GM12878 (cell line): ENCODE data around the gene SOX6.

ENCODE experiments used
- EP300 ChIP-seq, 2 experiments: fragments of 150-350 bp in 1 of 2; IDR thresholded peaks; 2 replicates each; pipeline ENCODE4 v1.6.1; 2011 to 2012; ENCODE audit warnings: low read depth in 2 of 2, low read length in 2 of 2, borderline replicate concordance in 1 of 2, improper control_type of control experiment in 1 of 2, inconsistent platforms in 1 of 2; ENCODE audit not compliant: control insufficient read depth in 1 of 2
- FOS ChIP-seq: IDR thresholded peaks from 3 replicates; pipeline ENCODE4 v1.6.1; 2011; ENCODE audit warnings: borderline replicate concordance; ENCODE audit not compliant: insufficient read length; ENCODE audit errors: extremely low read depth
- HDGF ChIP-seq: fragments of 450-650 bp; IDR thresholded peaks from 2 replicates; pipeline ENCODE4 v1.6.1; 2016; ENCODE audit warnings: antibody characterized with exemption
- MTA2 ChIP-seq: fragments of 450-650 bp; IDR thresholded peaks from 2 replicates; pipeline ENCODE4 v1.6.1; 2016; ENCODE audit warnings: low read depth, mild to moderate bottlenecking, moderate library complexity
- NR2C2 ChIP-seq: IDR thresholded peaks from 2 replicates; pipeline ENCODE4 v1.6.1; 2011; ENCODE audit warnings: borderline replicate concordance, low read depth; ENCODE audit not compliant: control insufficient read depth, insufficient read length
- STAT3 ChIP-seq: IDR thresholded peaks from 2 replicates; pipeline ENCODE4 v1.6.1; 2011; ENCODE audit warnings: low read depth, low read length, improper control_type of control experiment
- TF ChIP-seq, protein P1 (sequence below), 3 experiments: IDR thresholded peaks in 2 of 3; conservative IDR thresholded peaks in 1 of 3; 2 replicates each; pipeline ENCODE4 v1.5.1; 2011; ENCODE audit warnings: low read depth in 3 of 3, low read length in 3 of 3, mild to moderate bottlenecking in 3 of 3, control low read depth in 2 of 3, moderate library complexity in 2 of 3, inconsistent platforms in 1 of 3, mixed read lengths in 1 of 3; ENCODE audit not compliant: control insufficient read depth in 2 of 3, insufficient read depth in 1 of 3; ENCODE audit errors: extremely low read depth in 1 of 3
- TF ChIP-seq, protein P2 (sequence below): fragments of 450-650 bp; IDR thresholded peaks from 2 replicates; pipeline ENCODE4 v1.6.1; 2016; ENCODE audit warnings: mild to moderate bottlenecking

DNA sequence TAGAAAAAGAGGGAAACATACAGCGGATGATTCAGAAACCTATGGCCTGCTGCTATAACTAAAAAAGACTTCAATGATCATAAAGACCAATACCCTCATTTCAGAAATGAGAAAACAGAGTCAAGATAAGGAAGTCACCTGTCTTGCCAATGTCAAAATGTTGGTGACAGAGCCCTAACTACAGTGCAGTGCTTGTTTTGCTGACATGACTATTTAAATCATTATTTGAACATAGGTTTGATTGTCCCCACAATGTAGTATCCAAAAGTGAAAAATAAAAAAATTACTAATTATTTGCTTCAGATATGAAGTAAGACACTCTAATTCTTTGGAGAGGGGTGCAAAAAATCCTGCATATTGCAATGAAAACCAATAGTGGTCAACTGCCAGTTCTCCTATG is 115.7 kb downstream of the SOX6 start:
- TF ChIP-seq, protein P1, sequence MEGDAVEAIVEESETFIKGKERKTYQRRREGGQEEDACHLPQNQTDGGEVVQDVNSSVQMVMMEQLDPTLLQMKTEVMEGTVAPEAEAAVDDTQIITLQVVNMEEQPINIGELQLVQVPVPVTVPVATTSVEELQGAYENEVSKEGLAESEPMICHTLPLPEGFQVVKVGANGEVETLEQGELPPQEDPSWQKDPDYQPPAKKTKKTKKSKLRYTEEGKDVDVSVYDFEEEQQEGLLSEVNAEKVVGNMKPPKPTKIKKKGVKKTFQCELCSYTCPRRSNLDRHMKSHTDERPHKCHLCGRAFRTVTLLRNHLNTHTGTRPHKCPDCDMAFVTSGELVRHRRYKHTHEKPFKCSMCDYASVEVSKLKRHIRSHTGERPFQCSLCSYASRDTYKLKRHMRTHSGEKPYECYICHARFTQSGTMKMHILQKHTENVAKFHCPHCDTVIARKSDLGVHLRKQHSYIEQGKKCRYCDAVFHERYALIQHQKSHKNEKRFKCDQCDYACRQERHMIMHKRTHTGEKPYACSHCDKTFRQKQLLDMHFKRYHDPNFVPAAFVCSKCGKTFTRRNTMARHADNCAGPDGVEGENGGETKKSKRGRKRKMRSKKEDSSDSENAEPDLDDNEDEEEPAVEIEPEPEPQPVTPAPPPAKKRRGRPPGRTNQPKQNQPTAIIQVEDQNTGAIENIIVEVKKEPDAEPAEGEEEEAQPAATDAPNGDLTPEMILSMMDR (IDR thresholded peaks at IDR 0.05 in 2 of 3, conservative IDR thresholded peaks at IDR 0.05 in 1 of 3; ENCODE audit: control insufficient read depth in 2 of 3, extremely low read depth in 1 of 3, insufficient read depth in 1 of 3, low read depth in 3 of 3, low read length in 3 of 3) = no peak
- TF ChIP-seq FOS = no peak
- TF ChIP-seq STAT3 = no peak
- TF ChIP-seq MTA2 = no peak
- TF ChIP-seq HDGF = no peak
- TF ChIP-seq EP300 (IDR thresholded peaks at IDR 0.05; ENCODE audit: borderline replicate concordance in 1 of 2, control insufficient read depth in 1 of 2, low read depth in 2 of 2, low read length in 2 of 2) = no peak
- no peak for TF ChIP-seq NR2C2
- TF ChIP-seq, protein P2, sequence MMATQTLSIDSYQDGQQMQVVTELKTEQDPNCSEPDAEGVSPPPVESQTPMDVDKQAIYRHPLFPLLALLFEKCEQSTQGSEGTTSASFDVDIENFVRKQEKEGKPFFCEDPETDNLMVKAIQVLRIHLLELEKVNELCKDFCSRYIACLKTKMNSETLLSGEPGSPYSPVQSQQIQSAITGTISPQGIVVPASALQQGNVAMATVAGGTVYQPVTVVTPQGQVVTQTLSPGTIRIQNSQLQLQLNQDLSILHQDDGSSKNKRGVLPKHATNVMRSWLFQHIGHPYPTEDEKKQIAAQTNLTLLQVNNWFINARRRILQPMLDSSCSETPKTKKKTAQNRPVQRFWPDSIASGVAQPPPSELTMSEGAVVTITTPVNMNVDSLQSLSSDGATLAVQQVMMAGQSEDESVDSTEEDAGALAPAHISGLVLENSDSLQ = no peak
